Right lobe of liver (tissue), 4 donors: ENCODE data around the gene CELF6.

Source experiments
- POLR2A ChIP-seq: fragments of 450-650 bp; IDR thresholded peaks from one replicate; pipeline ENCODE4 v1.6.1; 2017; ENCODE audit warnings: antibody characterized with exemption, mild to moderate bottlenecking
- TF ChIP-seq, protein P1 (sequence below), 4 donors: fragments of 200-600 bp in 3 of 4; fragments of 450-650 bp in 1 of 4; IDR thresholded peaks; one replicate each; pipeline versions ENCODE4 v1.5.1 to v1.8.0; 2016 to 2022; ENCODE audit warnings: antibody characterized with exemption in 4 of 4, mild to moderate bottlenecking in 2 of 4
- donor health status: DM: no; HTN: no; CAD: no.
- donor health status: DM: no; HTN: no; CAD: no.
- donor health status: DM: no; HTN: yes; CAD: no.

GRCh38 chr15:72272997-72273352 is 47.0 kb downstream of the CELF6 start:
- TF ChIP-seq, protein P1, sequence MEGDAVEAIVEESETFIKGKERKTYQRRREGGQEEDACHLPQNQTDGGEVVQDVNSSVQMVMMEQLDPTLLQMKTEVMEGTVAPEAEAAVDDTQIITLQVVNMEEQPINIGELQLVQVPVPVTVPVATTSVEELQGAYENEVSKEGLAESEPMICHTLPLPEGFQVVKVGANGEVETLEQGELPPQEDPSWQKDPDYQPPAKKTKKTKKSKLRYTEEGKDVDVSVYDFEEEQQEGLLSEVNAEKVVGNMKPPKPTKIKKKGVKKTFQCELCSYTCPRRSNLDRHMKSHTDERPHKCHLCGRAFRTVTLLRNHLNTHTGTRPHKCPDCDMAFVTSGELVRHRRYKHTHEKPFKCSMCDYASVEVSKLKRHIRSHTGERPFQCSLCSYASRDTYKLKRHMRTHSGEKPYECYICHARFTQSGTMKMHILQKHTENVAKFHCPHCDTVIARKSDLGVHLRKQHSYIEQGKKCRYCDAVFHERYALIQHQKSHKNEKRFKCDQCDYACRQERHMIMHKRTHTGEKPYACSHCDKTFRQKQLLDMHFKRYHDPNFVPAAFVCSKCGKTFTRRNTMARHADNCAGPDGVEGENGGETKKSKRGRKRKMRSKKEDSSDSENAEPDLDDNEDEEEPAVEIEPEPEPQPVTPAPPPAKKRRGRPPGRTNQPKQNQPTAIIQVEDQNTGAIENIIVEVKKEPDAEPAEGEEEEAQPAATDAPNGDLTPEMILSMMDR (IDR thresholded peaks at IDR 0.05) = no peak
- TF ChIP-seq POLR2A = no peak
